Measurements from ENCODE around the gene WDR91.
A peak's percentile ranks its signal among the peaks of the same experiment; 100 is the strongest.

Gene WDR91

DNA sequence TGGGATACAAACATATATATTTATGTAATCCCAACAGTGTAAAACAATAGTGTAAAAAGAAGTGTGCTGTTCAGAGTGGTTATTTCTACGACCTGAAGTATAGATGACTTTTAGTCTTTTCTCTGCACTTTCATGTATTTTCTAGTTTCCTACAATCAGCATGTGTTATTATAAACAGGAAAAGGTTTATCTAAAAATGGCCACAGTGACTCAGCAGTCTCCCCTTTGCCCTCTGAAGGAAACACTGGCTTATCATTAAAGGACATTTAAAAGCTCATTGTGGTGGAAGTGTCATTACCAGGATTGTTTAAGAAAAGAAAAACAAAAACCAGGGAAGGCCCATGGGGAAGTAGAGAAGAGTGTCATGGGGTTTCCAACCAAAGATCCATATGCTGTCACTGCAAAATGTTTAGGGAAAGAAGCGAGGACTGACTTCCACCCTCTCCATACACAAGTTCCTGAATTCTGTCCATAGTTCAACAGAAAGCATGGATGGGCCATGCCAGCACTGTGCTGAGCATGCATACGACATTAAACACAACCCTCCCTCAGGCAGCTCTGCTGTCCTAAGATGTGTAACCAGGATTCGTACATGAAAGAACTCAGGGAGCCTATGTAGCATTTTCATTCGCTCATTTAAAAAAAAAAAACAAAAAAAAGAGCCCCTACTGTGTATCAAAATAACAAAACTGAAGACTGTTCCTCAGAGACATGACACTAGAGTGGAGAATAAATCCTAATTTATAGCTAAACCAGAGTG, 51.0 kb downstream of the WDR91 start:
- Histone ChIP-seq H3K27ac (peak overlapping the region; percentile 93), H3K4me1 (ENCODE audit: control insufficient read depth in 1 of 2, insufficient read depth in 1 of 2, low read depth in 1 of 2, low read length in 1 of 2) (peaks cover 36 to 71% of the 10 kb centered on the region in 2 experiments), H3K36me3 (peaks cover 56% of the 10 kb centered on the region), H3K9me3 (no peaks in the 10 kb centered on the region), H3K27me3 (no peaks in the 10 kb centered on the region), H3K4me3 (ENCODE audit: low read depth in 1 of 2, low read length in 1 of 2) (peak overlapping the region; percentile 44 to 48)
- TF ChIP-seq, protein P1, sequence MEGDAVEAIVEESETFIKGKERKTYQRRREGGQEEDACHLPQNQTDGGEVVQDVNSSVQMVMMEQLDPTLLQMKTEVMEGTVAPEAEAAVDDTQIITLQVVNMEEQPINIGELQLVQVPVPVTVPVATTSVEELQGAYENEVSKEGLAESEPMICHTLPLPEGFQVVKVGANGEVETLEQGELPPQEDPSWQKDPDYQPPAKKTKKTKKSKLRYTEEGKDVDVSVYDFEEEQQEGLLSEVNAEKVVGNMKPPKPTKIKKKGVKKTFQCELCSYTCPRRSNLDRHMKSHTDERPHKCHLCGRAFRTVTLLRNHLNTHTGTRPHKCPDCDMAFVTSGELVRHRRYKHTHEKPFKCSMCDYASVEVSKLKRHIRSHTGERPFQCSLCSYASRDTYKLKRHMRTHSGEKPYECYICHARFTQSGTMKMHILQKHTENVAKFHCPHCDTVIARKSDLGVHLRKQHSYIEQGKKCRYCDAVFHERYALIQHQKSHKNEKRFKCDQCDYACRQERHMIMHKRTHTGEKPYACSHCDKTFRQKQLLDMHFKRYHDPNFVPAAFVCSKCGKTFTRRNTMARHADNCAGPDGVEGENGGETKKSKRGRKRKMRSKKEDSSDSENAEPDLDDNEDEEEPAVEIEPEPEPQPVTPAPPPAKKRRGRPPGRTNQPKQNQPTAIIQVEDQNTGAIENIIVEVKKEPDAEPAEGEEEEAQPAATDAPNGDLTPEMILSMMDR (IDR thresholded peaks at IDR 0.05), result no peak

DNA sequence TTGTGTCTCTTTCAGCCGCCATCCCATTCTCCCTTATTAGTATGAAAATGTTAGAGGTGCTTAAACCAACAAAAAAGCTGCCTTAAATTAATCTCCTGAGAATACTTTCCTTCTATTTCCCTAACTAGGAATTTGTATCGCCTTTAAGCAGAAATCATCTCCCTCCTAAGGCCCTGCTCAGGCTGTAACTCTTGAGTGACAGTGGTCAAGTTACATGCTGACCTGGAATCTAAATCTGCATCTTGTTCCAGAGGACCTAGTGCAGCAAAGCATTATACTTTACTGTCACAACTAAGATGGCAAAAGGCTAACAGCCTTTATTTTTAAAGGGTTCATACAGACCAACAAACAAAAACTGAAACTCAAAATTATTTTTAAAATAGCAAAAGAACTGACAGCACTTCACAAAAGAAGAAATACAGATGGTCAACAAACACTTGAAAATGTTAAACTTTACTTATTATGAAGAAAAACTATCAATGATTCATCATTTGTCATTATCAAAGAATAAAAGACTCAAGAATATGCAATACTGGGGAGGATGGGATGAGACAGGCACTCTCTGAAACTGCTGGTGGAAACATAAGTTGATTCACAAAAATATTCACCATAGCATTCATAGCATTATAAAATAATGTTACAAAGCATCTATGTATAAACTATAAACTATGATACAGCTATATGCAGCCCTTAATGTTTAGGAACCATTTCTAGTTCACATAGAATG, 51.8 kb downstream of the WDR91 start:
- peak overlapping the region; percentile 93 for H3K27ac ChIP-seq
- peak overlapping the region in 1 of 2 experiments; percentile 48 for H3K4me3 ChIP-seq (ENCODE audit: low read depth in 1 of 2, low read length in 1 of 2)
- H3K36me3 ChIP-seq, result peaks cover 48% of the 10 kb centered on the region
- no peaks in the 10 kb centered on the region for H3K9me3 ChIP-seq
- H3K27me3 ChIP-seq, result no peaks in the 10 kb centered on the region
- H3K4me1 ChIP-seq (ENCODE audit: control insufficient read depth in 1 of 2, insufficient read depth in 1 of 2, low read depth in 1 of 2, low read length in 1 of 2), result peaks cover 33 to 68% of the 10 kb centered on the region in 2 experiments
- TF ChIP-seq, protein P1 (IDR thresholded peaks at IDR 0.05), result no peak

DNA sequence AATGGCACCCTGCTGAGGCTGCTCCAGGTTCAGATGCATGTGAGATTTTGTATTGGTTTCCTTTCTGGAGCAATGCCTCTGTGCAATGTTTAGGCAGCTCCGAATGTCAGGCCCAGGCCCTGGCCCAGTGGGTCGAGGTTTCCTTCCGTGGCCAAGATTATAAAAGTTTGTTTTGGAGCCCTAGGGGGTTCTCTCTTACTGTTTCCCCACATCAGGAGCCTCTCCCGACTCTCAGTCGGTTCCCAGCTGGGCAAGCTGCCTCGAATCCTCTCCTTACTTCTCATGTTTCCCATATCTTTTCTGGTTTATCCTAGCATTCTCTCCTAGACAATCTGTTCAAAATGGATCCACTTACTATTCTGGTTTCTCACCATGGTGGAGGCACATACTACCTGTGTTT, 52.5 kb downstream of the WDR91 start:
- H3K4me3 ChIP-seq (ENCODE audit: low read depth in 1 of 2, low read length in 1 of 2), result no peak overlapping the region
- TF ChIP-seq, protein P1 (IDR thresholded peaks at IDR 0.05), result no peak
- H3K9me3 ChIP-seq, result no peaks in the 10 kb centered on the region
- H3K36me3 ChIP-seq, result peaks cover 42% of the 10 kb centered on the region
- no peaks in the 10 kb centered on the region for H3K27me3 ChIP-seq
- peaks cover 33 to 65% of the 10 kb centered on the region in 2 experiments for H3K4me1 ChIP-seq (ENCODE audit: control insufficient read depth in 1 of 2, insufficient read depth in 1 of 2, low read depth in 1 of 2, low read length in 1 of 2)
- H3K27ac ChIP-seq, result peak overlapping the region; percentile 93

DNA sequence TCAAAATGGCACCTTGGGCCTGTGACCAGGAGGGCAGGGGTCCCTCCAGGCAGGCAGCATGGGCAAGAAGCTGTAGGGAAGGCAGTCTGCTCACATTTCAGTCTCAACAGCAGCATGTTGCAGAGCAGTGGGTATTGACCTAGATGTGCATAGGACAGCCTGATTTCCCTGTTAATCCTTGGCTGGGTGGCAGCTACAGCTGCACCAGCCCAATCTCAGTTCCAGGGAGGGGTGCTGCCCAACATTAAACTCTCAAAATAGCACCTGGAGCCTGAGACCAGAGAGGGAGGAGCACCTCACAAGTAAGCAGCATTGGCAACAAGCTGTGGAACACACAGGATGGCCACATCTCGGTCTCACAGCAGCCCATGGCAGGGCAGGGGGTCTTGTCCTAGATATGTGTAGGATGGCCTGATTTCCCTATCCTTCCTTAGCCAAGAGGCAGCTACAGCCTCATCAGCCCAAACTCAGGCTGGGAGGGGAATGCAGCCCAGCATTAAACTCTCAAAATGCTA, 53.1 kb downstream of the WDR91 start:
- H3K36me3 ChIP-seq, result peaks cover 36% of the 10 kb centered on the region
- peaks cover 33 to 63% of the 10 kb centered on the region in 2 experiments for H3K4me1 ChIP-seq (ENCODE audit: control insufficient read depth in 1 of 2, insufficient read depth in 1 of 2, low read depth in 1 of 2, low read length in 1 of 2)
- TF ChIP-seq, protein P1 (IDR thresholded peaks at IDR 0.05), result no peak
- no peaks in the 10 kb centered on the region for H3K9me3 ChIP-seq
- H3K27me3 ChIP-seq, result no peaks in the 10 kb centered on the region
- no peak overlapping the region for H3K4me3 ChIP-seq (ENCODE audit: low read depth in 1 of 2, low read length in 1 of 2)
- peak overlapping the region; percentile 93 for H3K27ac ChIP-seq

DNA sequence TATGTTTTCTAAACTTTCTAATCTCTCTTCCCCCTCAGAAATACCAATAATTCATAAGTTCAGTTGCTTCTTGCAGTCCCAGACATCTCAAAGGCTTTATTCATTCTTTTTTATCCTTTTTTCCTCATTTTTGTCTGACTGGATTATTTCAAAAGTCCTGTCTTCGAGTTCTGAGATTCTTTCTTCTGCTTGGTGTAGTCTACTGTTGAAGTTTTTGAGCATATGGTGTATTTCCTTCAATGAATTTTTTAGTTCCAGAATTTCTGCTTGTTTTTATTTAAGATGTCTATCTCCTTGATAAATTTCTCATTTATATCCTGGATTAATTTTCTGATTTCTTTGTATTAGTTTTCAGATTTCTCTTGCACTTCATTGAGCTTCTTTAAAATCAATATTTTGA, 55.0 kb downstream of the WDR91 start:
- peaks cover 38% of the 10 kb centered on the region for H3K36me3 ChIP-seq
- H3K27me3 ChIP-seq, result no peaks in the 10 kb centered on the region
- peaks cover 40 to 69% of the 10 kb centered on the region in 2 experiments for H3K4me1 ChIP-seq (ENCODE audit: control insufficient read depth in 1 of 2, insufficient read depth in 1 of 2, low read depth in 1 of 2, low read length in 1 of 2)
- no peaks in the 10 kb centered on the region for H3K9me3 ChIP-seq
- TF ChIP-seq, protein P1 (IDR thresholded peaks at IDR 0.05), result no peak
- no peak overlapping the region for H3K27ac ChIP-seq
- no peak overlapping the region for H3K4me3 ChIP-seq (ENCODE audit: low read depth in 1 of 2, low read length in 1 of 2)

All from neutrophil (primary cell).